Type B pancreatic cell (in vitro differentiated cells): ENCODE results near the gene CAMK1D. TPM values are rescaled to one million over a fixed set of nuclear protein-coding genes. Genes with fewer than 3 reads are reported as not detected.

Source experiments
- DNase-seq: peaks from one replicate; pipeline ENCODE4 v3.0.0; 2021; ENCODE audit warnings: mixed read lengths; ENCODE audit not compliant: unreplicated experiment; ENCODE audit errors: extremely low spot score
- H3K27ac Mint-ChIP-seq: 2 replicates; pipeline ENCODE4 v1.8.0; 2021; ENCODE audit warnings: mild to moderate bottlenecking, mixed read lengths
- H3K27me3 Mint-ChIP-seq: 2 replicates; pipeline ENCODE4 v1.8.0; 2021; ENCODE audit warnings: mixed read lengths
- H3K36me3 Mint-ChIP-seq: 2 replicates; pipeline ENCODE4 v1.8.0; 2021; ENCODE audit warnings: mixed read lengths
- H3K4me1 Mint-ChIP-seq: one replicate; pipeline ENCODE4 v1.8.0; 2021; ENCODE audit warnings: mixed read lengths; ENCODE audit not compliant: unreplicated experiment
- H3K4me3 Mint-ChIP-seq: 2 replicates; pipeline ENCODE4 v1.8.0; 2021; ENCODE audit warnings: mild to moderate bottlenecking, mixed read lengths
- H3K9me3 Mint-ChIP-seq: 2 replicates; pipeline ENCODE4 v1.8.0; 2021; ENCODE audit warnings: mixed read lengths
- total RNA-seq: library from RNA; stranded (reverse); gene quantifications from 2 replicates; pipeline ENCODE4 v1.2.1, GENCODE V29; 2021; ENCODE audit warnings: low replicate concordance
- TF ChIP-seq, protein P1 (sequence below): fragments of 200-600 bp; sonication (generic); conservative IDR thresholded peaks from 2 replicates; pipeline ENCODE4 v1.5.0; 2021; ENCODE audit warnings: antibody characterized with exemption, mild to moderate bottlenecking

Gene CAMK1D
- total RNA-seq, 1 donor from 2014 or later = 12.2 TPM

GRCh38 chr10:12659706-12660105 lies 310.4 kb downstream of the CAMK1D start:
- H3K4me1 Mint-ChIP-seq = peaks cover 4% of the 10 kb centered on the region
- no peak overlapping the region for H3K4me3 Mint-ChIP-seq
- TF ChIP-seq, protein P1, sequence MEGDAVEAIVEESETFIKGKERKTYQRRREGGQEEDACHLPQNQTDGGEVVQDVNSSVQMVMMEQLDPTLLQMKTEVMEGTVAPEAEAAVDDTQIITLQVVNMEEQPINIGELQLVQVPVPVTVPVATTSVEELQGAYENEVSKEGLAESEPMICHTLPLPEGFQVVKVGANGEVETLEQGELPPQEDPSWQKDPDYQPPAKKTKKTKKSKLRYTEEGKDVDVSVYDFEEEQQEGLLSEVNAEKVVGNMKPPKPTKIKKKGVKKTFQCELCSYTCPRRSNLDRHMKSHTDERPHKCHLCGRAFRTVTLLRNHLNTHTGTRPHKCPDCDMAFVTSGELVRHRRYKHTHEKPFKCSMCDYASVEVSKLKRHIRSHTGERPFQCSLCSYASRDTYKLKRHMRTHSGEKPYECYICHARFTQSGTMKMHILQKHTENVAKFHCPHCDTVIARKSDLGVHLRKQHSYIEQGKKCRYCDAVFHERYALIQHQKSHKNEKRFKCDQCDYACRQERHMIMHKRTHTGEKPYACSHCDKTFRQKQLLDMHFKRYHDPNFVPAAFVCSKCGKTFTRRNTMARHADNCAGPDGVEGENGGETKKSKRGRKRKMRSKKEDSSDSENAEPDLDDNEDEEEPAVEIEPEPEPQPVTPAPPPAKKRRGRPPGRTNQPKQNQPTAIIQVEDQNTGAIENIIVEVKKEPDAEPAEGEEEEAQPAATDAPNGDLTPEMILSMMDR = no peak
- H3K9me3 Mint-ChIP-seq = peaks cover 4% of the 10 kb centered on the region
- no peak overlapping the region for H3K27ac Mint-ChIP-seq
- no peak for DNase-seq
- H3K27me3 Mint-ChIP-seq = no peaks in the 10 kb centered on the region
- H3K36me3 Mint-ChIP-seq = peaks cover 4% of the 10 kb centered on the region

- no peak for DNase-seq
- H3K4me3 Mint-ChIP-seq = no peak overlapping the region
- no peak overlapping the region for H3K27ac Mint-ChIP-seq
- no peaks in the 10 kb centered on the region for H3K9me3 Mint-ChIP-seq
- no peaks in the 10 kb centered on the region for H3K27me3 Mint-ChIP-seq
- H3K4me1 Mint-ChIP-seq = peaks cover 4% of the 10 kb centered on the region
- peaks cover 4% of the 10 kb centered on the region for H3K36me3 Mint-ChIP-seq
- TF ChIP-seq, protein P1 = no peak
These were observed 311.5 kb downstream of the CAMK1D start for GRCh38 chr10:12660812-12661211.

DNA sequence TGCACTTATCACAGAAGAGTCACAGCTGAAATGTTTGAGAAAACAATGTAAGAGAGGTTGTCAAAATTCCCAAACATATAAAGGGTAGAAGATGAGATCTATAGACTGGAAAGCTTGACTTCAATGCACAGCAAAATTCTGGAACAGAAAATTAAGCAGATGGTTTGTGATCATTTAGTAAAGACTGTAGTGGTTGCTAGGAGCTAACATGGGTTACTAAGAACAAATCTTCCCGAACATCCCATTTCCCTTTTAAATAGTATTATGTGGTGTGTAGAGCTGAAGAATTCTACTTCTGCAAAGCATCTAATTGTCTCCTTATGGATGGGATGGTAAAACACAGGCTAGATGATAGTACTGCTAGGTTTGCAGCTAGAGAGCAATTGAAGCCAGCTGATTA lies 312.3 kb downstream of the CAMK1D start:
- H3K27ac Mint-ChIP-seq = no peak overlapping the region
- TF ChIP-seq, protein P1 = no peak
- no peaks in the 10 kb centered on the region for H3K27me3 Mint-ChIP-seq
- DNase-seq = no peak
- H3K4me3 Mint-ChIP-seq = no peak overlapping the region
- H3K36me3 Mint-ChIP-seq = peaks cover 1% of the 10 kb centered on the region
- H3K9me3 Mint-ChIP-seq = no peaks in the 10 kb centered on the region
- H3K4me1 Mint-ChIP-seq = peaks cover 4% of the 10 kb centered on the region

- Mint-ChIP-seq H3K27me3 (no peaks in the 10 kb centered on the region), H3K27ac (no peak overlapping the region), H3K4me1 (peaks cover 4% of the 10 kb centered on the region), H3K36me3 (peaks cover 12% of the 10 kb centered on the region), H3K4me3 (no peak overlapping the region), H3K9me3 (no peaks in the 10 kb centered on the region)
- TF ChIP-seq, protein P1 = no peak
- no peak for DNase-seq
These were observed 314.5 kb downstream of the CAMK1D start for GRCh38 chr10:12663863-12664262.

DNA sequence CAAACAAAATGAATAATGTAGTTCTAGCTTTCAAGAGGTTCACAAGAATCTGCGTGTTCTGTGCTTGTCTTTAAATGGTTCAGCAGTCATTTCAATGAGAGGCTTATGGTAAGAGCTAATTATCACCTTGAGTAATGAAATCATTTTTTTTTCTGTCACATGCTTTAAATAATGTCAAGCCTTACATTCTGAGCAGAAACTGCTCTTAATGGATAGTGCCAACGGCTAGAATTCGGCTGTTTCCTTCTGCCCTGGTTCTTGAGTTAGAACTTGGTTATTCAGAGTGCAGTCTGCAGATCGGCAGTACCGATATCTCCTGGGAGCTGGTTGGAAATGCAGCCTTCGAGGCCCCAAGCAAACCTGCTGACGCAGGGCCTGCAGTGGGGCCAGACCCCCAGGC lies 316.2 kb downstream of the CAMK1D start:
- no peak overlapping the region for H3K4me3 Mint-ChIP-seq

More for the DNA sequence above, 316.2 kb downstream of the CAMK1D start:
- Mint-ChIP-seq H3K27me3 (no peaks in the 10 kb centered on the region), H3K36me3 (peaks cover 15% of the 10 kb centered on the region), H3K4me1 (peaks cover 4% of the 10 kb centered on the region), H3K9me3 (peaks cover 4% of the 10 kb centered on the region), H3K27ac (no peak overlapping the region)
- no peak for DNase-seq
- TF ChIP-seq, protein P1 = no peak
